ENCODE results near the gene SECISBP2. TPM values are rescaled to one million over a fixed set of nuclear protein-coding genes. Genes with fewer than 3 reads are reported as not detected.

The SECISBP2 gene, protein sequence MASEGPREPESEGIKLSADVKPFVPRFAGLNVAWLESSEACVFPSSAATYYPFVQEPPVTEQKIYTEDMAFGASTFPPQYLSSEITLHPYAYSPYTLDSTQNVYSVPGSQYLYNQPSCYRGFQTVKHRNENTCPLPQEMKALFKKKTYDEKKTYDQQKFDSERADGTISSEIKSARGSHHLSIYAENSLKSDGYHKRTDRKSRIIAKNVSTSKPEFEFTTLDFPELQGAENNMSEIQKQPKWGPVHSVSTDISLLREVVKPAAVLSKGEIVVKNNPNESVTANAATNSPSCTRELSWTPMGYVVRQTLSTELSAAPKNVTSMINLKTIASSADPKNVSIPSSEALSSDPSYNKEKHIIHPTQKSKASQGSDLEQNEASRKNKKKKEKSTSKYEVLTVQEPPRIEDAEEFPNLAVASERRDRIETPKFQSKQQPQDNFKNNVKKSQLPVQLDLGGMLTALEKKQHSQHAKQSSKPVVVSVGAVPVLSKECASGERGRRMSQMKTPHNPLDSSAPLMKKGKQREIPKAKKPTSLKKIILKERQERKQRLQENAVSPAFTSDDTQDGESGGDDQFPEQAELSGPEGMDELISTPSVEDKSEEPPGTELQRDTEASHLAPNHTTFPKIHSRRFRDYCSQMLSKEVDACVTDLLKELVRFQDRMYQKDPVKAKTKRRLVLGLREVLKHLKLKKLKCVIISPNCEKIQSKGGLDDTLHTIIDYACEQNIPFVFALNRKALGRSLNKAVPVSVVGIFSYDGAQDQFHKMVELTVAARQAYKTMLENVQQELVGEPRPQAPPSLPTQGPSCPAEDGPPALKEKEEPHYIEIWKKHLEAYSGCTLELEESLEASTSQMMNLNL
- total RNA-seq, result 21.1 and 29.0 TPM in 2 replicates

DNA sequence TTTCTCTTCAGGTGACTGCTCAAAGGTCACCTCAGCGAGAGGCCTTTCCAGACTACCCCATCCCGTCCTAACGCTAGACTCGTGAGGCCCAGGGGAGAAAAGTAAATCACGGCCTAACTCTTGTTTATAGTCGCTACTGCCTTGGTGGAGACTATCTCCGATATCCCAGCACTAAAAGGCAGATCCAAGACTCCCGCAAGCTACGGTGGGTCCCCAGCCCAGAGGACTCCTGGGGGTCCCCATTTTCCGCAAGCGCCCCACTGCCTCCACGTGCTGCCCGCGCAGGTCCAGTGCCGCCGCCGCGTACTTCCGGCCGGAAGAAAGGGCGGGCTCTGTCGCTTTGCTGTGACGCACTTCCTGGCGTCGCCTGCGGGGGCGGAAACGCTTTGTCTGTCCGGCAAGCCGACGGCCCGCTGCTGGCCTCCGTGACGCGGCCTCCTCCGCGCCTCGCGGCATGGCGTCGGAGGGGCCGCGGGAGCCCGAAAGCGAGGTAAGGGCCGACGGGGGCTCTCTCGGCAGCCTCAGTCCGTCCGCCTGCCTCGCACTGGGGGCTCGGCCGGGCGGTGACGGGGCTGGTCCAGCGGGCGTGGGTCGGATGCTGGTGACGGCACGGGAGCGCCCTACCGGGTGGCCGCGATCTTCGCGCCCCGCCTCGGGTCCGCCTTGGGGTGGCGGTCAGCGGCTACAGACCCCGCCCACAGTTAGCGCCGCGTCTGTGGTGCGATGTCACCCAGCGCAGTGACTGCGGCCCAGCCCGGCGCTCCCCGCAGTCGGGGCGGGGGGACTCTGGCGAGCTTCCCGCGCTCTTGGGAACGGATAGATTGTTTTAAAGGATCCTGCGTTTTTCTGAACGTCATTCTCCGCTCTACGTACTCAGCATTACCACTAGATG, at the start of gene SECISBP2:
TSS of gene SECISBP2 (plus strand) at position 378 of the 892 bp plus-strand sequence. CDS start at position 455, 77 bp downstream.

DNA sequence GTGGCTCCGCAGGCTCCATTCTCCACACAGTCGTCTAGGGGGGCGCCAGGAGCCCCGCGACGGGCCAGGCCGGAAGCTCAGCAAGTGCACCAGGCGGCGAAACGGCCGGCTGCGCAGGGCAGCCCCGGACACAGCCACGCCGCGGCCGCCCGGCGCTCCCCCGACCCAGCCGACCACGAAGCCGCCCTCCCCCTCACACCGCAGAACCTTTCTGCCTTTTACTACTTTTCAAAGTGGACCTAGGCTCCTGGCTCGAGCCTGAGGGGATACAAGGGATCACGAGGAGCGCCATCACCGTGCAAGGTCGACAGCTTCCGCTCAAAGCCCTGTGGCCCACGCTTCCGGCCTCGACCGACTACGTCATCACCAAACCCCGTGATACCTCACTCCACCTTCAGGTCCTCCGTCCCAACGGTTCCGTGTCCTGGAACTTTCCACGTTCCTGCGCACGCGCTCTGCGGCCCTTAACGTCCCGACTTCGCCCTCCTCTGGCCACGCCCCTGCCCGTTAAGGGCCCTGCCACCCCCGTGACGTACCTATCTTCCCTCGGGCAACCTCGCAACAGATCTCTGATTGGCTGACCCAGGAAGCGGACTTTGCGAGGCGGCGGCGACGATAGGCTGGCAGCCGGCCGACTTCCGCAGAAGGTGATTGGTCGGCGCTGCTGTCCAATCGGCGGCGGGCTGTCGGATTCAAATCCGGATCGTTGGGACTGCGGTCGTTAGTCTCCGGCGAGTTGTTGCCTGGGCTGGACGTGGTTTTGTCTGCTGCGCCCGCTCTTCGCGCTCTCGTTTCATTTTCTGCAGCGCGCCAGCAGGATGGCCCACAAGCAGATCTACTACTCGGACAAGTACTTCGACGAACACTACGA, 7.6 kb upstream of the SECISBP2 start, which contains the start of gene CKS2:
TSS of gene CKS2 (plus strand) at position 721 of the 871 bp plus-strand sequence. CDS start at position 819, 98 bp downstream.

Other genes with a start within 250 kb of the SECISBP2 start
- gene SHC3, start 139.7 kb upstream of the SECISBP2 start, total RNA-seq, result 9.2 and 16.4 TPM in 2 replicates
- gene CKS2, start 7.3 kb upstream of the SECISBP2 start, total RNA-seq, result 62.5 and 101 TPM in 2 replicates
- gene SEMA4D, start 179.6 kb downstream of the SECISBP2 start, total RNA-seq, result 0.13 and 0.25 TPM in 2 replicates

Measured in aortic smooth muscle cell (primary cell).